IPS DF 19.7 (cell line): ENCODE data around the gene FBXL17.
"Not testable (repeated sequence)": the region's sequence is repeated elsewhere in the genome, so short reads cannot be mapped to it uniquely, and the experiment has no call there.

Experiments
- DNase-seq: peaks from one replicate; pipeline ENCODE4 v3.0.0-alpha.2; 2013; ENCODE audit warnings: low read depth, low spot score

FBXL17 gene

DNA sequence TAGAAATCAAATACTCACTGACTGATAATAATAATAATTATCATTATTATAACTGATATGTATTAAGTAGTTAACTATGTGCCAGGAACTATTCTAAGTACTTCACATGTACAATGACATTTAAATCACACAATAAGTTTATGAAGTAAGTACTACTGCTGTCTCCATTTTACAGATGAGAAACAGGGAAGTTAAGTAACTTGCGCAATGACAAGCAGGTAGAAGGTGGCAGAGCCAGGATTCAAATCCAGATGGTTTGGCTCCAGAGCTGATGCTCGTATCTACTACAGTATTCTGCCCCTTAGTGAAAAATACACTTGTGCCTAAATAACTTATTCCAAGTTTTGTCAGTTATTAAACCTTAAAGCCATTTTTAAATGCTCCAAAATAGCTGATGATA is 217.3 kb downstream of the FBXL17 start:
- DNase-seq: no peak

DNA sequence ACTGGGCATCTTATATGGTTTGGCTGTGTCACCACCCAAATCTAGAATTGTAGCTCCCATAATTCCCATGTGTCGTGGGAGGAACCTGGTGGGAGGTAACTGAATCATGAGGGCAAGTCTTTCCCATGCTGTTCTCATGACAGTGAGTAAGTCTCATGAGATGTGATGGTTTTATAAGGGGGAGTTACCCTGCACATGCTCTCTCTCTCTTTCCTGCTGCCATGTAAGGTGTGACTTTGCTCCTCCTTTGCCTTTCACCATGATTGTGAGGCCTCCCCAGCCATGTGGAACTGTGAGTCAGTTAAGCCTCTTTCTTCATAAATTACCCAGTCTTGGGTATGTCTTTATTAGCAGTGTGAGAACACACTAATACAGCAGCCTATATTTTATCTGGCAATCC is 229.0 kb downstream of the FBXL17 start:
- DNase-seq: not testable (repeated sequence)

DNA sequence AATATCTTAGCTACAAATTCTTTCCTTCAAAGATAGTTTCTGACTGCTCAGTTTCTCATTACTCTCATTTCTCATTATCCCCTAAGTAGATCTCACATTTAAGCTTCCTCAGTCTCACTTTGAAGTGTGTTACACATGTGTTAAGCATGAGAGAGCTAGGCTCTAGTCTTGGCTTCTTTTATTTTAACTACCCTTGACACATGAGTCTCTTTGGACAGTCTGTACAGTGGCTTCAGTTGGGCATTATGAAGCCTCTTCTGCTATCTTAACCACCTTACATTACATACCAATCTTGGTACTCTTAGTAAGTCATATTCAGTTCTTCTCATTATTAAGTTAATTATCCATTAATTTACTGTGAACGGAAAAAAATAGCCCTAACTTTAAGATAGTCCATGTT is 232.5 kb downstream of the FBXL17 start:
- no peak for DNase-seq

DNA sequence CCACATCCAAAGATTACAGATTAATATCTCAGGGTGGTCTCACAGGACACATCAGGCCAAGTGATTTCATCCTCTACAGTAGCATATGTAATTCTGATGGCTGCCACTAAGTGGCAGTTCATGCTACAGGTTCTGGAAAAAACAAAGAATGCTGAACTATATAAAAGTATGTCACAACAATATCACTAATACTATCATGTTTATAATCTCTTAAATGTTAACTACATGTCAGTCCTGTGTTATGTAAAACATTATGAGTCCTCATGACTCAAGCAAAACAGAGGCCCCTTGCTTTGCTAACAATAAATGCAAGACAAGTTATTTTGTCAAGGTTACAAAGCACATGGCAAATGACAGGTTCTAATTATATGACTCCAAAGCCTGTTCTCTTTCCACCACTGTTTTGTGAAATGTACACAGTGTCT is 233.2 kb downstream of the FBXL17 start:
- no peak for DNase-seq

DNA sequence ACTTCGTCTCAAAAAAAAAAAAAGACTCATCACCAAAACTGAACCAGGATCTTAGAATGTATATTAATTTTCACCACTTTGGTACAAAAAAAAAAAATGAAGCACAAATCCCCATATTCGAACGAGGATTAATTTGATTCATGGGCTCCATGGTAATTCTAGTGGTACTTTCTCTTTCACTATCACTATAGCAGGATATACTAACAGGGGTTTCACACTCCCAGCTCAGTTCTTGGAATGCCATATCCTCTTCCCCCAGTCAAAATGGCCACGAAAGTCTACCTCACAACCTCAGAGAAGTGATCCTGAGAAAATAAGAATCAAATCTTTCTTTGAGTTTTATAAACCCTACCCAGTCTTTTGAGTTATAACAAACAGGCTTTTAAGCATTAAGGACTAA is 235.7 kb downstream of the FBXL17 start:
- no peak for DNase-seq

DNA sequence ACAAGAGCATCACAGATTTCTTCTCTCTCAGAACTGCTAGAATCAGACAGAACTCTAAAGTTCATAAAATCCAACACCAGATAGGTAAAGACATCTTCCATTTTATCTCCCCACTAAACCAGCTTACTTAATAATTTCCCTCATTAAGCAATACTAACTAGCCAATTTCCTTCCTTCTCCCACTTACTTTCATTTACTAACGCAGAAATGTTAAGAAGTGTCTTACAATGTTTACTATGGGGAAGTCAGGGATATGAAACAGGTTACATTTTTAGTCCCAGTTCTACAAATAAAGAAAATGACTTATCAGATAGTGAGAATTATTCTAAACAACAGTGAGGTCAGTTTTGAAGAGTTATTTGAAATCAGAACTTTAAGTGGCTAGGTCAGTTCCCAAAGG is 236.5 kb downstream of the FBXL17 start:
- DNase-seq: no peak

DNA sequence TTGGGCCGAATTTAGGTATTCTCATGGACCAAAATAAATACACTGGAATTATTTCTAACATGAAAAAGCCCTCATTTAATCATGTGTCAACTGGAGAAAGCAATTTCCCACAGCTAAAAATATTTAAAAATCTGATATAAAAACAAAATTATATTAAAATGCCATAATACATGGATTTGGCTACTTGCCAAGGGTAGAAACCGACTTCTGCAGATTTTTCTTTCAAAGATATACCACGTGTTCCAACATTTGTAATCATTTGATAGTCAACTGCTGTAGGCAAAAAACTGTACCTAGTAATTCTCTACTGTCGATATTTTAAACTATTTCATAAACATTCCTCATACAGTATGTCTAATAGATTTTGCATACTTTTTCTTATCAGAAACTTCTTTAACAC is 237.6 kb downstream of the FBXL17 start:
- no peak for DNase-seq

DNA sequence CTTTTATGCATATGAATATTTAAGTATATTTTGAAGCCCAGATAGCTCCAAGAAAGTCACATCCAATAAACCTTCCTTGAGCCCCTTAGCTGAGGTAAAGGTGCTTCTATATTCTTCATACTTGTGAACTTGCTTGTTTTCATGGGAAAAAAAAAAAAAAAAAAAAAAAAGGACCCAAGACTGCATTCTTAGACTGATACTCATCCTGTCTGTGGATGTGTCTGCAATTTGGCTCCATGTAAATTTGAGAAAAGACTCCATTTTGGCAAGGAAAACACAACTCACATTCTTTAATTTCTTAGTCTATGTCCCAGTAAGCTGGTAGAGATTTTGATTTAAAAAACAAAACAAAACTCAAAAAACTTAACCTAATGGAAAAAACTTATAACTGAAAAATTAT is 238.3 kb downstream of the FBXL17 start:
- DNase-seq: no peak

DNA sequence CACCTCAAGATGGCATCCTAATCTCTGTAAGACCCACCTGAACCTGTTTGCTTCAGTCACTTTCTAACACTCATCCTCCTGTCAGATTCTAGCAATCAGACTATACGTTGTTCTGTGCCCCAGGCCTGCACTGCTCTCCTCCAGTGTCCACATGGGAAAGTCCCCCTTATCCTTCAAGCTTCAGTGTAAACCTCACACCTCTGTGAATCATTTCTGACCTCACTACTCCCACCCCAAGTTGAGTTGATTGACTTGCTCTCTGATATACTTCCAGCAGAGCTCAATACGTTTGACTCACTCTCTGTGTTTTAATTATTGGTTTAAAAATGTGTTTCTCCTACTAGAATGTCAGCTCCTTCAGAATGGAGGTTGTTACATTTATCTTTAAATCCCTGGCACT is 240.2 kb downstream of the FBXL17 start:
- no peak for DNase-seq

DNA sequence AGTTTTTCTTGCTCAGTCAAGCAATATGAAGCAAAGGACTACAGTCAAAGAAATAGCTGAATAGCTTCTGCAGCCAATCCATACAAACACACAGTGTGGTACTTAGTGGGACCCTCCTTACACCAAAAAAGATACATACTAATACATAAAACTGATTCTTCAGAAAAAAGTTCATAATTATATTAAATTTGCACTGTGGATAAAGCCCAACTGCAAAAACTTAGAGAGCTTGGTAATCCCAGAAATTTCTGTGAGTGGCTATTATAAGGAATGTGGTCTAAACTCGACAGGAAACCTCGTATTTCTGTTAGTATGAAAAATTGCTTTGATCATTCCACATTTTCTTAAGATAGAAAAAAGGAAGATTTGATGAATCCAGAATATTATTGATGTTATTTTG is 245.4 kb downstream of the FBXL17 start:
- DNase-seq: no peak

DNA sequence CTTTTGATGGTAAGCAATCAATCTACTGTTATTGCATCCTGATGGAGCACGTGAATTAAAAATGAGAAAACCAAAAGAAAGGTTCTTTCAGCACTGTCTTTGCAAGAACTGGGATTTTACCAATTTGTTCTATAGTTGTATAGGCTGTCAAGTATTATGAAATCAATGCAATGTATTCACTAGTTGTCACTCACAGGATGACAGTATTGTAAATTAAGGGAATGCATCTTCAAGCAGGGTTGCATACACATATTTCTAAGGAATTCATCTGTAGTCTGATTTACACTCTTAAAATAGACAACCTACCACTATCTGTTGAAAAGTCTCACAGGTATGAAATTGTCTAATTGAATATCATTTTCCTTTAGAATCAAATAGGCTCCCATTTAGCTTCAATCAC is 252.8 kb downstream of the FBXL17 start:
- DNase-seq: no peak

DNA sequence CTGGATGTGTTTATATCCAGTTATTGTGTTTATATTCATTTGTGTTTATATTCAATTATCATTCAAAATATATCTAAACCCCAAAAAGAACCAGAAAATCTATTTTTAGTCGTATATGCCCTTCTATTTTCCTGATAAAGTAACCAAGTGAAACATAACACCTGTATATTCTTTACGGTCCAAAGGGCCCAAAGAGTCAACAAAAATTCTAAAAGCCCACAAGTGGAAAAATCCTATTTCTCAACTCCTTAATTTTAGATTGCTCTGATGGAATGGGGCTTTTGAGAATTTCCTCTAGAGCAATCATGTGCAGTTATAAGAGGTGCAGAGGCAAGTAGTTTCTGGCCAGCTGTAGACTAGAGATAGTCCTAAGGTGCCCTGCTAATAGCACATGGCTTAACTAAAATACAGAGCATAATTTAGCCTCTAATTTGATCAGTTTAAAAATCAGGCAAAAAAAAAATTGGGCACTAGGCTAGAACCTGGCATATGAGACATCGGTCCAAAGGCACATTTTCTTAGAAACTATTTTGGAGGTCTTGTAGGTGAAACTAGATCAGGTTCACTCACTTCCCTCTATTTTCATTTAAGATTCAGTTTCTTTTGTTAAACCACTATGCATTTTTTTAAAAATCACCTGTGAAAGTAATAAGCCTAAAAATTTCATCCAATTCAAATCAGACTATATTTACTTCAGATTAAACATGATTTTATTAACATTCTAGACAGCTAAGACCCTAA is 256.0 kb downstream of the FBXL17 start:
- DNase-seq: no peak

DNA sequence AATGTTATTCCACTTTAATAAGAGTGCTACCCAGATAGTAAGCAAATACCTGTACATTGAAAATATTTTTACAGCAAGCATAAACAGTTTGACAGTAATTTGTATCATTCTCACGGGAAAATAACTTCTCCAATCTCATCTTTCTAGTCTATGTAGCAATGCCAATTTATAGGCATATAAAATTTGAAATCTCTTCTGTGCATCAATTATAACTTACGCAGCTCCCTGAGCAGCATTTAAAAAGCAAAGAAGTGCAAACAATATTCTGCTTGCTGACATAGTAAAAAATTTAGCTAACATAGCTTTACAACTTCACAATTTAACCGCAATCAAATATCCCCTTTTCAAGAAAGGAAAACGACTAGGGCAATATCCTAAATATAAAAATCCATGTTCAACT is 257.3 kb downstream of the FBXL17 start:
- DNase-seq: no peak

DNA sequence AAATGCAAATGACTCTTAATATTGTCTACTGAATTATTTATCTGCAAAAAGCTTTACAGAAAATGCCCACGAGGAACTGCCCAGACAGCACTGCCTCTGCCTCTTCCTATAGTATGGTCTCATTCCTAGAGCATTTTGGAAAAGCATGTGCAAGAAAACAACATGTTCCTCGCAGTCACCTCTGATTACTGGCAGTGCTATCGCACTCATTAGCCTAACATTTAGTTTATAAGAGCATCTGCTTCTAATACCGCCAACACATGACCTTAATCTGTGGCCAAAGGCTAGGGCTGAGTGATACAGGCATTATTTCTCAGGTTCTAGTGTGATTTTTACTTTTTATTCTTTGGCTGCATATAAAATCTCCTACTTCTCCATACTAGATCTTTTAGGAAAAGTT is 259.2 kb downstream of the FBXL17 start:
- no peak for DNase-seq

DNA sequence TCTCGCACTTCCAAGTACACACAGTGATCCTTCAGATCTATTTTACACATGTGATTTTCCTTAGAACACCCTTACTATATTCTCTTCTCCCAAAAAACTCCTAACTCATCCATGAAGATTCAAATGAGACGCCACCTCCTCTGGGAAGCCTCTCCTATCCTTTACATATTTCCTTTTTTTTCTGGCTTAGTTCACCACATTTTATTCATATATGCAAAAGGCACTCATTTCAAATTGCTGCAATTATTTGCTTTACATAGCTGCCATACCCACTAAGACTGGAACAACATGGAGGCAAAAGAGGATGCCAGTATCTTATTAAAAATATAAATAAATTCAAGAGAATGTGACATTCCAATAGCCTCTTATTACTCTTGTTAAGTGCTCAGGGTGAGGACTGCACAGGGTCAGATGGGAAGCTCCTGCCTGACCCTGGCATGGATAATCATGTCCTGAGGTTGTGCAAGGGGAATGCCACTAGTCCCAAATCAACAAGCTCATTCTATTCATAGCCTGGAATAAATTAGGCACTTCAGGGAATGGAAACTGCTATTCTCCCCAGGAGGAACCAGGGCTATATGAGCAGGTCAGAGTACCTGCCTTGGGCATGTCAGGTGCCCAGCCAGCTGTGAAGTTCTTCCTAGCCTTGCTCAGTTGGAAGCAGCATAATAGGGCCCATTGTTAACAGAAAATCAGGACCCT is 262.9 kb downstream of the FBXL17 start:
- no peak for DNase-seq

DNA sequence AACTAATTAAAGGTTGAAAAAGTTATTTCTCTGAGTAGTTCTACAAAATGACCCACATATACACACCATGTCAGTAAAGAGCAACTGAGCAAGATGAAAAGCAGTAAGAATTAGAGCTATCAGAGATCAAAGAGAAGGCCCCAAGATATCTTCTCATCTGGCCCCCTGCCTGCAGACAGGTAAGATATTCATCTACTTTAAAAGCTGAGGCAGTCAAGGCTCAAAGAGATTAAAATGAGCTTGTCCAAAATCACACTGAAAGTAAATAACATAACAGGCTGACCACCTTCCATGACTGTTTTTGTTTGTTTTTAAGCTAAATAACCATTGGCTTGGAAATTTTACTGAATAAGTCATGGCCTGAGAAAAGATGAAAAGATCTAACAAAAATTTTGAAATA is 266.2 kb downstream of the FBXL17 start:
- DNase-seq: no peak

DNA sequence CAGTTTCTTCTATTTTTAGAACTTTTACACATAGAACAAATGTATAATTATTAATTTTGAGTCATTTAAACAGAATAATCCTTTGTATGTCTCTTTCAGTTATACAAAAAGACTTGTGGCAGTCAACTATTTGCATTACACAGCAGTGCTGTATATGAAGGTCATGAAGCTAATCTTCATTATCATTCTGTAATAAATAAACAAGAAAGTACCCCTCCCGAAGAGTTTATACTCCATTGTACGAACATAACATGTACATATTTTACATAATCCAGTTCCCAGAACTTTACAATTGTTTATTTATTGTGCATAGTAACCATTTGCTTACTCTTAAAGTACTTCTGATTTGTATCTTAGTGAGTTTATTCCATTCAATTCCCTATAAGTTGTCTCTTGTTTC is 267.9 kb downstream of the FBXL17 start:
- no peak for DNase-seq

DNA sequence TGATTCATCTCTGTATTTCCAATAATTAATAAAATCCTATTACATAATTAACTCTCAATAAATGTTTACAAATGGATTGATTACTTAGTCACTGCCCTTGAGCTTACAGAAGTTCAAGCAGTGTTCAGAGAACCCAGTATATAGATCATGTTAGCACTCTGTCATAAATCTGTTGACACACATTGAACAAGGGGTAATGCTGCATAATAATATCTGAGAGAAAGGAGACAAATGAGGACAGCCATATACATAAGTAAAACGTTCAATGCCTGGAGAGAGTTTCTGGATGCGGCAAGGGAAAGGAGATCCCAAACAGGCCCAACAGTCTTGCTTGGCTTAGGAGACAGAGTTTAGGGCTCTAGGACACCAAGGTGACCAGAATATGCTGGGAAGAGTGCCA is 270.2 kb downstream of the FBXL17 start:
- no peak for DNase-seq

DNA sequence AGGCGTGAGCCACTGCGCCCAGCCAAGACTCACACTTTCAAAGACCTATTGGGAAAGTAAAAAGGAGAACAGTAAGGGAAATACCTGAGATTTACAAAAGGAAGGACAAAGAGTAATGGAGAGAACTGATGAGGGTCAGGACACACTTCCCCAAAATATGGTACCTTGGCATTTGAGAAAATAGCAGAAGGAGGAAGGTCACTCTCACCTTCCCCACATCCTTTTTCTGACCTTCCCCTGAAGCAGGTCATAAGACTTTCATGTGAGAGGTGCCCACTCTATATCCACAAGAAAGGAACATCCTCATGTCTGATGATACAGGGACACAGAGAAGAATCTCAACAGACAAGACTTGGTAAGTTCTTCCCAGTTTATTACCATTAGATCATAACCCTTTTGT is 272.8 kb downstream of the FBXL17 start:
- no peak for DNase-seq

DNA sequence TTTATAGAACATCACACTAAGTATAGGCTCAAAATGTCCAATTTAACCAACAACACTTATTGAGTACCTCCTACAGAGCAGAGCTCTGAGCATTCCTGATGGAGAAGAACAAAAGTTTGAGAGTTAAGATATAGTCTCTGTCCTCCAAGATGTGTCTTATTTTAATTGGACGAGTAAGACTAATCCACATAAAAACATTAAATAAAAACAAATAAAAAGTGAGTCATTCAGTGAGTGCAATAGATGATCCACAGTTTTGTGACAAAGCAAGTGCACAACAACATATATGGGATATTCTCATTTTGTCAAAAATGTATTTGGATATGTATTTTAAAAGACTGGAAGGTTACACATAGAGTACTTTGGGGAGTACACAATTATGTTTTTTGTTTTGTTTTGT is 277.4 kb downstream of the FBXL17 start:
- no peak for DNase-seq

DNA sequence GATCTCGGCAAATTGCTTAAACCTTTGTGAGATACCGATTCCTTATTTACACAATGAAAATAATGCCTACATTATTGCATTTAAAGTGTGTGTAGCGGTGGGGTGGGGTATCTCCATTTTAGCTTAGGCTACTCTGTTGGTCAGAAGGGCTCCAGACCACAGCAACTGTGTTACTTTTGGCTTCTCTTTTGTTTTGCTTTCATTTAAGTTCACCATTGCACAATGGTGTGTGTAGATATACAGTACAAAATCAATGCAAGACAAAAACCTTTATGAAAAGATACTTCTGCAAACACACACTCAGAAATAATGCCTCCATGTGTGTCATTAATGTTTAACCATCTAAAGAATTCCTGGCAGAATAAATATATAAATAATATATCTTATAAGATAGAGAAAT is 279.4 kb downstream of the FBXL17 start:
- no peak for DNase-seq

DNA sequence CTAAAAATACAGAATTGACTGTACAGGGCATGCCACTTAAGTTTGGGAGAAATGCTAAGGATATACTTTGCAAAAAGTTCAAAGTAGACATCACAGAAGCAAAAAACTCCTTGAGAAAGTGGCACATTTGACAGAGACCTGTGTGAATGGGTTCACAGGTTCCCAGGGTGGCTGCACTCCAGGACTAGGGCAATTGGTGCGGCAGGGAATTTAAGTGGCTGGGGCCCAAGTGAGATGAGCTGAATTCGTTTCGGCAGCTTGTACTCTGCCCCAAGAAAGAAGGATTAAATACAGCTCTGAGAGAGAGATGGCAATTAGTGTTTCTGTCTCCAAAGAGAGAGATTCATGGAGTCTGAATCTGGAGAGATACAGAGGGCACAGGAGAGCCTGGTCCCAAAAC is 280.1 kb downstream of the FBXL17 start:
- DNase-seq: no peak

DNA sequence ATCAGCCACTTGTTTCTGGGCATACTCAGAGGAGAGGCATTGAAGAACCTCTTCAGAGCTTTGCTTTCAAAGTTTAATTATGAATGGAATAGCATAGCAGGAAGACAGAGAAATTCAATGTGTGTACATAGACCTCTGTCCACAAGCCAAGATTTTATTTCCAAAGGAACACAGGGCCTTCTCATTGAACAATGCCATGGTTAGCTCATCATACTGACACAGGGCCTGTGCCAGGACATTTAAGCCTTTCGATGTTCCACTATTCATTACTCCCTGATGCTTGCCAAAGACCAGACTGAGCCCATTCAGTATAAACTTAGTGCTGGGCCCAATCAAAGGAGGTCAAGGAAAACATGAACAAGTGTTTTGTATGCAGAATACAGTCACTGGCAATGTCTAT is 280.8 kb downstream of the FBXL17 start:
- DNase-seq: no peak

DNA sequence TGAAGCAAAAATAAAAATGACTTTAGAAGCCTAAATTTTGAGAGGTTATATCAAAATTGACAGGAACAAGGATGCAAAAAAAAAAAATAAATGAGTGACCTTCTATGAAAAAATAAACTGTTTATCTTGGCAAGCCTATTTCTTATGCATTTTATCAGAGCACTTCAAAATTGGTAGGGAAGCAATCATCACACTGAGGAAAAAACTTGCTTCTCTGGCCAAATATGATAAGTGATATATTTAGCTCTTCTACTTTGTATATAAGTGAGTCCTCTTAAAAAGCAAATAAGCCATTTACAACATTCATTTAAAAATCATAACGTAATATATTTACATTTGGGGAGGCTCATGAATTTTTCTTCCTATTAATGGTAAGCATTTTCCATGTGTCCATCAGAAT is 287.1 kb downstream of the FBXL17 start:
- DNase-seq: no peak
